ENCODE measurements around the gene CCR6.

The CCR6 gene

GRCh38 chr6:167142433-167142761 lies 19.5 kb downstream of the CCR6 start:
- TF ChIP-seq SIN3A (IDR thresholded peaks at IDR 0.05; ENCODE audit: borderline replicate concordance, insufficient read depth, low read length): no peak
- no peak for TF ChIP-seq REST (IDR thresholded peaks at IDR 0.05; ENCODE audit: insufficient read depth in 1 of 2, low read depth in 2 of 2, low read length in 2 of 2)
- TF ChIP-seq TAF1 (IDR thresholded peaks at IDR 0.05; ENCODE audit: borderline replicate concordance, insufficient read depth, low read length): no peak
- no peak for TF ChIP-seq FOXP2 (optimal IDR thresholded peaks at IDR 0.05; ENCODE audit: borderline replicate concordance, extremely low read depth, extremely low read length, insufficient read depth)
- no peak for TF ChIP-seq POLR2AphosphoS5 (IDR thresholded peaks at IDR 0.05; ENCODE audit: low read depth, low read length)

GRCh38 chr6:167143041-167143440 lies 20.1 kb downstream of the CCR6 start:
- TF ChIP-seq FOXP2 (optimal IDR thresholded peaks at IDR 0.05; ENCODE audit: borderline replicate concordance, extremely low read depth, extremely low read length, insufficient read depth): no peak
- TF ChIP-seq SIN3A (IDR thresholded peaks at IDR 0.05; ENCODE audit: borderline replicate concordance, insufficient read depth, low read length): no peak
- no peak for TF ChIP-seq POLR2AphosphoS5 (IDR thresholded peaks at IDR 0.05; ENCODE audit: low read depth, low read length)
- no peak for TF ChIP-seq TAF1 (IDR thresholded peaks at IDR 0.05; ENCODE audit: borderline replicate concordance, insufficient read depth, low read length)
- no peak for TF ChIP-seq REST (IDR thresholded peaks at IDR 0.05; ENCODE audit: insufficient read depth in 1 of 2, low read depth in 2 of 2, low read length in 2 of 2)

GRCh38 chr6:167145461-167145860 lies 22.6 kb downstream of the CCR6 start:
- no peak for TF ChIP-seq FOXP2 (optimal IDR thresholded peaks at IDR 0.05; ENCODE audit: borderline replicate concordance, extremely low read depth, extremely low read length, insufficient read depth)
- no peak for TF ChIP-seq REST (IDR thresholded peaks at IDR 0.05; ENCODE audit: insufficient read depth in 1 of 2, low read depth in 2 of 2, low read length in 2 of 2)
- no peak for TF ChIP-seq SIN3A (IDR thresholded peaks at IDR 0.05; ENCODE audit: borderline replicate concordance, insufficient read depth, low read length)
- no peak for TF ChIP-seq TAF1 (IDR thresholded peaks at IDR 0.05; ENCODE audit: borderline replicate concordance, insufficient read depth, low read length)
- TF ChIP-seq POLR2AphosphoS5 (IDR thresholded peaks at IDR 0.05; ENCODE audit: low read depth, low read length): no peak

GRCh38 chr6:167146135-167146534 lies 23.2 kb downstream of the CCR6 start:
- no peak for TF ChIP-seq REST (IDR thresholded peaks at IDR 0.05; ENCODE audit: insufficient read depth in 1 of 2, low read depth in 2 of 2, low read length in 2 of 2)
- TF ChIP-seq TAF1 (IDR thresholded peaks at IDR 0.05; ENCODE audit: borderline replicate concordance, insufficient read depth, low read length): no peak
- no peak for TF ChIP-seq SIN3A (IDR thresholded peaks at IDR 0.05; ENCODE audit: borderline replicate concordance, insufficient read depth, low read length)
- TF ChIP-seq POLR2AphosphoS5 (IDR thresholded peaks at IDR 0.05; ENCODE audit: low read depth, low read length): no peak
- no peak for TF ChIP-seq FOXP2 (optimal IDR thresholded peaks at IDR 0.05; ENCODE audit: borderline replicate concordance, extremely low read depth, extremely low read length, insufficient read depth)

GRCh38 chr6:167146977-167147376 lies 24.1 kb downstream of the CCR6 start:
- TF ChIP-seq POLR2AphosphoS5 (IDR thresholded peaks at IDR 0.05; ENCODE audit: low read depth, low read length) (no peak), TAF1 (IDR thresholded peaks at IDR 0.05; ENCODE audit: borderline replicate concordance, insufficient read depth, low read length) (no peak), FOXP2 (optimal IDR thresholded peaks at IDR 0.05; ENCODE audit: borderline replicate concordance, extremely low read depth, extremely low read length, insufficient read depth) (no peak), SIN3A (IDR thresholded peaks at IDR 0.05; ENCODE audit: borderline replicate concordance, insufficient read depth, low read length) (no peak), REST (IDR thresholded peaks at IDR 0.05; ENCODE audit: insufficient read depth in 1 of 2, low read depth in 2 of 2, low read length in 2 of 2) (no peak)
